IMR-90 (cell line): Measurements from ENCODE around the gene MAGI1. TPM values are rescaled to one million over a fixed set of nuclear protein-coding genes. Genes with fewer than 3 reads are reported as not detected.

Experiments used
- ATAC-seq: fragments of 200-7000 bp; cut with Tn5 transposase; 2 replicates; pipeline ENCODE4 v1.9.1; 2020; ENCODE audit warnings: low read depth, mild to moderate bottlenecking, moderate library complexity
- BruUV-seq: library from RNA; stranded (reverse); fragments of 400-500 nt; replicated peaks from 2 replicates; lab custom pipeline; 2021; lab: Mats Ljungman, UMichigan
- CTCF ChIA-PET: fragments of 300-600 bp; formaldehyde crosslinking; extraction: SDS; loops from one replicate; lab custom pipeline; 2021; ENCODE audit warnings: antibody characterized with exemption; lab: Yijun Ruan, JAX
- POLR2A ChIA-PET: fragments of 300-600 bp; sonication (Branson Sonifier 250); formaldehyde crosslinking; loops from one replicate; lab custom pipeline; 2022; ENCODE audit warnings: antibody characterized with exemption; ENCODE audit not compliant: unreplicated experiment; lab: Charles Lee
- DNase-seq: peaks from one replicate; pipeline ENCODE4 v3.0.0; 2013
- H2AFZ ChIP-seq: replicated peaks from 2 replicates; pipeline ENCODE3; 2013; ENCODE audit warnings: low read length, mild to moderate bottlenecking; ENCODE audit not compliant: poor library complexity
- H2AK5ac ChIP-seq: 2 replicates; pipeline ENCODE4 v1.6.1; 2013; ENCODE audit warnings: low read depth, low read length, inconsistent platforms
- H2AK9ac ChIP-seq: replicated peaks from 2 replicates; pipeline ENCODE3; 2013; ENCODE audit warnings: mild to moderate bottlenecking, low read depth, low read length, moderate library complexity; ENCODE audit not compliant: poor library complexity
- H2BK120ac ChIP-seq: 2 replicates; pipeline ENCODE4 v1.6.1; 2013; ENCODE audit warnings: low read depth, low read length, inconsistent platforms
- H2BK15ac ChIP-seq: 3 replicates; pipeline ENCODE4 v1.6.1; 2013; ENCODE audit warnings: low read depth, low read length, inconsistent platforms
- H2BK20ac ChIP-seq: 2 replicates; pipeline ENCODE4 v1.6.1; 2013; ENCODE audit warnings: low read depth, mild to moderate bottlenecking, inconsistent platforms, low read length, moderate library complexity
- H2BK5ac ChIP-seq: 2 replicates; pipeline ENCODE4 v1.6.1; 2013; ENCODE audit warnings: mild to moderate bottlenecking, low read depth, low read length, inconsistent platforms; ENCODE audit not compliant: poor library complexity, severe bottlenecking
- H3K14ac ChIP-seq: replicated peaks from 2 replicates; pipeline ENCODE4 v1.6.1; 2013; ENCODE audit warnings: low read depth, low read length, inconsistent platforms
- H3K18ac ChIP-seq: 2 replicates; pipeline ENCODE4 v1.6.1; 2013; ENCODE audit warnings: low read depth, low read length, control low read depth
- H3K23ac ChIP-seq: 2 replicates; pipeline ENCODE4 v1.6.1; 2013; ENCODE audit warnings: low read depth, low read length, inconsistent platforms
- H3K27ac ChIP-seq: 2 replicates; pipeline ENCODE4 v1.5.1; 2013; ENCODE audit warnings: mild to moderate bottlenecking, control low read depth, low read length; ENCODE audit not compliant: insufficient read depth
- H3K27me3 ChIP-seq: 2 replicates; pipeline ENCODE4 v1.6.1; 2013; ENCODE audit warnings: low read length; ENCODE audit not compliant: control insufficient read depth, insufficient read depth
- H3K36me3 ChIP-seq: 2 replicates; pipeline ENCODE4 v1.6.1; 2013; ENCODE audit warnings: low read length, mixed read lengths; ENCODE audit not compliant: control insufficient read depth, insufficient read depth
- H3K4ac ChIP-seq: 2 replicates; pipeline ENCODE4 v1.6.1; 2013; ENCODE audit warnings: low read depth, low read length, inconsistent platforms
- H3K4me1 ChIP-seq: 2 replicates; pipeline ENCODE4 v1.6.1; 2013; ENCODE audit warnings: low read length, mixed read lengths; ENCODE audit not compliant: control insufficient read depth, insufficient read depth
- H3K4me2 ChIP-seq: 2 replicates; pipeline ENCODE4 v1.6.1; 2013; ENCODE audit warnings: low read depth, mild to moderate bottlenecking, control low read depth, low read length, moderate library complexity
- H3K4me3 ChIP-seq: 2 replicates; pipeline ENCODE4 v1.5.1; 2013; ENCODE audit warnings: low read depth, mild to moderate bottlenecking, control low read depth, low read length, moderate library complexity; ENCODE audit not compliant: insufficient read depth
- H3K56ac ChIP-seq: 2 replicates; pipeline ENCODE4 v1.6.1; 2013; ENCODE audit warnings: low read length, inconsistent platforms; ENCODE audit not compliant: insufficient read depth; ENCODE audit errors: extremely low read depth
- H3K79me1 ChIP-seq, 2 experiments: 2 replicates each; pipeline ENCODE4 v1.6.1; 2013; ENCODE audit warnings: low read length in 2 of 2, inconsistent platforms in 1 of 2, low read depth in 1 of 2
- H3K9ac ChIP-seq: 2 replicates; pipeline ENCODE4 v1.6.1; 2013; ENCODE audit warnings: low read depth, low read length, control low read depth
- H3K9me1 ChIP-seq: 2 replicates; pipeline ENCODE4 v1.6.1; 2013; ENCODE audit warnings: low read length, inconsistent platforms; ENCODE audit not compliant: insufficient read depth
- H3K9me3 ChIP-seq: 2 replicates; pipeline ENCODE4 v1.6.1; 2013; ENCODE audit warnings: low read length; ENCODE audit not compliant: control insufficient read depth, insufficient read depth
- H4K20me1 ChIP-seq: 2 replicates; pipeline ENCODE4 v1.6.1; 2013; ENCODE audit warnings: low read length, inconsistent platforms; ENCODE audit not compliant: insufficient read depth
- H4K5ac ChIP-seq: 2 replicates; pipeline ENCODE4 v1.6.1; 2013; ENCODE audit warnings: mild to moderate bottlenecking, low read depth, low read length, control low read depth
- H4K8ac ChIP-seq, 2 experiments: 2 replicates each; pipeline ENCODE4 v1.6.1; 2013; ENCODE audit warnings: low read depth in 2 of 2, low read length in 2 of 2, control low read depth in 1 of 2, inconsistent platforms in 1 of 2
- H4K91ac ChIP-seq: 2 replicates; pipeline ENCODE4 v1.6.1; 2013; ENCODE audit warnings: low read depth, low read length, inconsistent platforms; ENCODE audit not compliant: insufficient read depth
- BHLHE40 ChIP-seq: fragments of 150-350 bp; IDR thresholded peaks from 2 replicates; pipeline ENCODE4 v1.6.1; 2016; ENCODE audit warnings: mild to moderate bottlenecking, low read depth, low read length
- CEBPB ChIP-seq: IDR thresholded peaks from 2 replicates; pipeline ENCODE4 v1.6.1; 2012; ENCODE audit warnings: low read depth, low read length, improper control_type of control experiment
- CHD1 ChIP-seq: IDR thresholded peaks from 2 replicates; pipeline ENCODE4 v1.6.1; 2012; ENCODE audit warnings: low read depth, low read length, improper control_type of control experiment
- CTCF ChIP-seq: conservative IDR thresholded peaks from 2 replicates; pipeline ENCODE4 v1.5.1; 2012; ENCODE audit warnings: mild to moderate bottlenecking, low read depth, low read length, improper control_type of control experiment
- FOS ChIP-seq: fragments of 150-350 bp; IDR thresholded peaks from 2 replicates; pipeline ENCODE4 v1.6.1; 2016; ENCODE audit warnings: low read depth, low read length
- MAFK ChIP-seq: IDR thresholded peaks from 2 replicates; pipeline ENCODE4 v1.6.1; 2012; ENCODE audit warnings: low read depth, low read length, improper control_type of control experiment
- MAZ ChIP-seq: IDR thresholded peaks from 2 replicates; pipeline ENCODE4 v1.6.1; 2012; ENCODE audit warnings: low read depth, mild to moderate bottlenecking, low read length, improper control_type of control experiment, moderate library complexity, borderline replicate concordance
- MXI1 ChIP-seq: IDR thresholded peaks from 2 replicates; pipeline ENCODE4 v1.6.1; 2012; ENCODE audit warnings: low read depth, mild to moderate bottlenecking, low read length, moderate library complexity, borderline replicate concordance
- NFE2L2 ChIP-seq: fragments of 150-350 bp; IDR thresholded peaks from 2 replicates; pipeline ENCODE4 v1.6.1; 2016; ENCODE audit warnings: low read depth, mild to moderate bottlenecking, low read length
- POLR2A ChIP-seq: IDR thresholded peaks from 2 replicates; pipeline ENCODE4 v1.6.1; 2012; ENCODE audit warnings: mild to moderate bottlenecking, low read depth, low read length
- RCOR1 ChIP-seq: IDR thresholded peaks from 2 replicates; pipeline ENCODE4 v1.6.1; 2012; ENCODE audit warnings: mild to moderate bottlenecking, low read length, improper control_type of control experiment; ENCODE audit not compliant: insufficient replicate concordance
- RFX5 ChIP-seq: IDR thresholded peaks from 2 replicates; pipeline ENCODE4 v1.8.0; 2012; ENCODE audit warnings: low read depth, mild to moderate bottlenecking, low read length, moderate library complexity
- SMC3 ChIP-seq: fragments of 150-350 bp; IDR thresholded peaks from 2 replicates; pipeline ENCODE4 v1.6.1; 2016; ENCODE audit warnings: low read depth, mild to moderate bottlenecking, antibody characterized with exemption, low read length, moderate library complexity
- USF2 ChIP-seq: fragments of 150-350 bp; IDR thresholded peaks from 2 replicates; pipeline ENCODE4 v1.6.1; 2017; ENCODE audit warnings: mild to moderate bottlenecking, antibody characterized with exemption, low read length, low read depth
- WGBS, 2 experiments: methylation state at CpG; one replicate each; pipeline versions ENCODE4 v1.1.5 to v1.1.7; 2013; ENCODE audit warnings: missing lambda C conversion rate in 2 of 2; ENCODE audit not compliant: insufficient read length in 1 of 2; ENCODE audit errors: extremely low coverage in 2 of 2; 5-methylcytosine and 5-hydroxymethylcytosine counted together
- dilution Hi-C: fragments of 300-500 bp; cut with HindIII; formaldehyde crosslinking; loops from one replicate; pipeline ENCODE4 v1.14.3; 2018; ENCODE audit warnings: low sequenced_read_pairs; ENCODE audit not compliant: unreplicated experiment
- in situ Hi-C: fragments of 300-500 bp; cut with MboI; formaldehyde crosslinking; loops from 3 replicates; pipeline ENCODE4 v1.14.3; 2019; ENCODE audit warnings: low sequenced_read_pairs, inconsistent platforms, mixed read lengths
- intact Hi-C: fragments of 100-400 bp; cut with micrococcal nuclease; formaldehyde crosslinking; loops from 2 replicates; pipeline ENCODE4 v1.10.0; 2022
- polyA plus RNA-seq, 3 experiments: library from polyadenylated mRNA; depleted of rRNA; stranded (reverse); fragments of >200 nt; gene quantifications; 2 replicates each; pipeline ENCODE4 v1.2.3, GENCODE V29; 2012; ENCODE audit warnings: low replicate concordance in 1 of 3
- total RNA-seq: library from RNA; depleted of rRNA; stranded (reverse); fragments of >200 nt; gene quantifications from 2 replicates; pipeline ENCODE4 v1.2.3, GENCODE V29; 2012
- TF ChIP-seq, protein P1 (sequence below): fragments of 150-350 bp; IDR thresholded peaks from 2 replicates; pipeline ENCODE4 v1.6.1; 2016; ENCODE audit warnings: low read depth, mild to moderate bottlenecking, low read length, moderate library complexity, borderline replicate concordance

Gene MAGI1
- total and polyA plus RNA-seq, 2 of the 4 experiments (the other 2 are of a cell fraction) = 14.5 to 24.2 TPM

GRCh38 chr3:65830948-65831732 is 207.6 kb downstream of the MAGI1 start:
- no peak overlapping the region for H3K56ac ChIP-seq
- DNase-seq (no peak), ATAC-seq (no peak)
- intact Hi-C loops = no loop called here
- no peak overlapping the region for H4K8ac ChIP-seq
- no peak overlapping the region for H4K5ac ChIP-seq
- no peak overlapping the region for H2BK120ac ChIP-seq
- no peak overlapping the region for H2BK15ac ChIP-seq
- H3K9me3 ChIP-seq = no peaks in the 10 kb centered on the region
- no CpG with 5 or more reads among the region's 6 CpGs for whole genome bisulfite sequencing, 2 experiments
- H3K4ac ChIP-seq = no peak overlapping the region
- dilution Hi-C loops = no loop called here
- no peak overlapping the region for H3K27ac ChIP-seq
- peaks cover 13% of the 10 kb centered on the region; the same call in 1 of the 2 replicates for H3K4me1 ChIP-seq
- H2BK20ac ChIP-seq = no peak overlapping the region
- no peak overlapping the region for H3K4me3 ChIP-seq
- no peak overlapping the region for H3K14ac ChIP-seq
- H3K36me3 ChIP-seq = no peaks in the 10 kb centered on the region
- H3K18ac ChIP-seq = no peak overlapping the region
- in situ Hi-C loops = no loop called here
- H3K9me1 ChIP-seq = peaks cover 12% of the 10 kb centered on the region
- no peak overlapping the region for H2BK5ac ChIP-seq
- ChIA-PET CTCF (interaction anchor here (0.6 kb wide), 1 partner anchor 243 kb away, joined by 3 read pairs; no protein-coding TSS in a partner anchor), POLR2A (no interaction called here)
- H3K27me3 ChIP-seq = no peaks in the 10 kb centered on the region
- H4K91ac ChIP-seq = no peak overlapping the region
- H2AFZ ChIP-seq = no peak overlapping the region
- H3K23ac ChIP-seq = no peak overlapping the region
- no peak overlapping the region for H3K9ac ChIP-seq
- peaks cover 46 to 59% of the 10 kb centered on the region in 2 experiments for H3K79me1 ChIP-seq
- peaks cover 4% of the 10 kb centered on the region; the same call in 1 of the 2 replicates for H4K20me1 ChIP-seq
- no peak overlapping the region for H2AK5ac ChIP-seq
- H2AK9ac ChIP-seq = no peak overlapping the region
- BruUV-seq = no TSS peak
- H3K4me2 ChIP-seq = no peak overlapping the region
- no peak for TF ChIP-seq NFE2L2
- TF ChIP-seq SMC3 = no peak
- no peak for TF ChIP-seq POLR2A
- no peak for TF ChIP-seq RCOR1
- TF ChIP-seq FOS = no peak
- no peak for TF ChIP-seq USF2
- TF ChIP-seq CTCF = no peak
- TF ChIP-seq, protein P1, sequence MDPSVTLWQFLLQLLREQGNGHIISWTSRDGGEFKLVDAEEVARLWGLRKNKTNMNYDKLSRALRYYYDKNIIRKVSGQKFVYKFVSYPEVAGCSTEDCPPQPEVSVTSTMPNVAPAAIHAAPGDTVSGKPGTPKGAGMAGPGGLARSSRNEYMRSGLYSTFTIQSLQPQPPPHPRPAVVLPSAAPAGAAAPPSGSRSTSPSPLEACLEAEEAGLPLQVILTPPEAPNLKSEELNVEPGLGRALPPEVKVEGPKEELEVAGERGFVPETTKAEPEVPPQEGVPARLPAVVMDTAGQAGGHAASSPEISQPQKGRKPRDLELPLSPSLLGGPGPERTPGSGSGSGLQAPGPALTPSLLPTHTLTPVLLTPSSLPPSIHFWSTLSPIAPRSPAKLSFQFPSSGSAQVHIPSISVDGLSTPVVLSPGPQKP = no peak
- TF ChIP-seq CHD1 = no peak
- TF ChIP-seq MXI1 = no peak
- TF ChIP-seq RFX5 = no peak
- no peak for TF ChIP-seq MAFK
- TF ChIP-seq CEBPB = no peak
- no peak for TF ChIP-seq BHLHE40
- no peak for TF ChIP-seq MAZ
